NCI-H446 (cell line): ENCODE results near the gene SSH2.
"Not testable (repeated sequence)": the region's sequence is repeated elsewhere in the genome, so short reads cannot be mapped to it uniquely, and the experiment has no call there.

ENCODE experiments used
- DNase-seq, 2 experiments: peaks; one replicate each; lab custom pipeline; 2025; lab: John Stamatoyannopoulos, UW

The SSH2 gene

DNA sequence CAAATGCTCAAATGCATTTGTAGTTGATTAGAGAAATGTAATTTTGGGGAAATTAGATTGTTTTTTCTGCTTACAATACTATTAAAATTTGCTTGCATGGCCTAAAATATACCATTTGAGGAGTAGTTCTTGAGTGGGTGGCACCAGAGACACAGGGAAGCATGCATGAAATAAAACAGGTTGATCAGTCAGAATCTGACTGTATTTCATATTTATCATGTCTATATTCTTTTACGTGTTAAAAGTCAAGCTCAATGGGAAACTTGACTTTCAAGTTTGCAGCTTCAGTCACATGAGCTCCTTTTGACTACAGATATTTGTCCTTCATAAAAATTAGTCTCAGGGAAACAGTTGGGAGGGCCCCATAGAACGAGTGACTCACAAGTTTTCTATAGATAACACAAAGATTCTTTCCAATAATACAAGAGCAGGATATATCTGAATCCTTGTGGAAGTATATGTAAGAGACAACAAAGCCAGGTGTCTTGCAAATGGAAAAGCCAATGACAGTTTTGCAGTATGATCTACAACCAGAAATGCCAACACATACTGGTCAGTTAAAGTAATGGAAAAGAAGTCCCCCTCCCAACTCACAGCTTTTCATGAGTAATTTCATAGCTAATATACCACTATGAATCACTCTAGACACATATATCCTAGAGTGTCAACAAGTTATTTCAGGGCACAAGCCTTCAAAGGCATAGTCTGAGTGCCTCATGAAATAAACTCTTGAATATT, 265.1 kb downstream of the SSH2 start:
- DNase-seq = no peak

DNA sequence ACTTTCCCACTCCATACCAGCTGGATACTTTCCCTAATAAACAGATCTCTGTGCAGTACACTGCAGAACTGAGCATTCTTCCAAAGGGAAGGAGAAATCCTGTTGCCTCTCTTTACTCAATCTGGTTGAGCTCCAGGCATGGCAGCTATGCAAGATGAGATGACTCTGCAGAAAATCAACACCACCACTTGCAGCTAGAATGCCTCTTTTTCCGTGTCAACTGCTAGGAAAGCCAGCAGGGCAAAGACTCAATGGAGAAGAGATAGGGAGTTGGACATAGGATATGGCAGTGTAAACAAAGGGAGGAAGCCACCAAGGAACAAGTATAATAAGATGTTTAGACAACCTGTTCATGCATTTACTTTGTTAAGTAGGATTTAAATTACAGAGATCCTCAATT, 266.9 kb downstream of the SSH2 start:
- no peak for DNase-seq

DNA sequence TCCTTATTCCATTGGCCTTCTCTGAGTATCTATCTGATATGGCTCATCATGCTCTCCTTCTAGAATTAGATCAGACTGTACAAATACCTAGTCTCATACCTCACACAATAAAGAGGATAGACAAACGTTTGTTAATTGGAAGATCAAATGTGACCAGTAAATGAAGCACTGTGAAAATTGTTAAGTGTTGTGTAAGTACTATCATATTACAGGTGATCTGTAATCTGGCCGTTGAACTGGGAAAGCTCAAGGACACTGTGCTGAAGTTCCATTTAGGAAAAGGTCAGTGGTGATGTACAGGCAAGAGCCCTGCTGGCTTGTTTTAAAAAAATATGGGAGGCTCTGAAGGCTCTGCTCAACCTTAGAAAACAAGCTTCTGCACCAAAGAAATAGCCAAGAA, 268.8 kb downstream of the SSH2 start:
- no peak for DNase-seq

GRCh38 chr17:29659155-29659554, 270.9 kb downstream of the SSH2 start:
- no peak for DNase-seq

- DNase-seq = no peak
These were observed 274.7 kb downstream of the SSH2 start for GRCh38 chr17:29655323-29655722.

DNA sequence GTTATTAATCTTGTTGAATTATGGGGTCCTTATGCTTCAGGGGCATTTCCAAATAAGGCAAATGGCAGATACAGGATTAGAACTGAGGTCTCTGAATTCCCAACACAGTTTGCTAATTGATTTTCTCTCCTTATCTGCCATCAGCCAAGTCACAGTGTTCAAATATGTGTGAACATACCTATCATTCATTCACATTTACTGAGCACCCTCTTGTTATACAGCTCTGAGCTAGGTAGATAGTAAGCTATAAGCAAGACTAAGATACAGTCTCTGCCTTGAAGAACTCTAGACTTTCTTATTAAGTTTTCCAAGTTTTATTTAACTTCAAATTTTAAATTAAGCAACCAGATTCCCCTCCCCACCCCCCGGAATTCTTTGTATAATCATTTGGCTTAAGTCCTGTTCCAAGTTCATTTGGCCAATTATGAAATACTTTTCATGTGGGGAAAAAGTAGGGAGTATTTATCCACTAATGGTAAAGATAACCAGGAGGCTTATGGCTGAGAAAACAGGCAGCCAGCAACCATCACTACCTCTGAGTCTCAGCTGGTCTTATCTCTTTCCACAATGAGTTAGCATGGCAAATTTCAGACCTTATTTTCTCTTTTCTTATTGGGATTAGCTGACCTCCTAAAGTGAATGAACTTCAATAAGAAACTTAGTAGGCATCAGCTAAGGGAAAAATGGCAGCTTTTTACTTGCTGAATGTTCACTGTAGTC, 275.9 kb downstream of the SSH2 start:
- no peak for DNase-seq

GRCh38 chr17:29652976-29653375, 277.1 kb downstream of the SSH2 start:
- no peak for DNase-seq

- DNase-seq = not testable (repeated sequence)
These were observed 278.1 kb downstream of the SSH2 start for GRCh38 chr17:29651913-29652312.

DNA sequence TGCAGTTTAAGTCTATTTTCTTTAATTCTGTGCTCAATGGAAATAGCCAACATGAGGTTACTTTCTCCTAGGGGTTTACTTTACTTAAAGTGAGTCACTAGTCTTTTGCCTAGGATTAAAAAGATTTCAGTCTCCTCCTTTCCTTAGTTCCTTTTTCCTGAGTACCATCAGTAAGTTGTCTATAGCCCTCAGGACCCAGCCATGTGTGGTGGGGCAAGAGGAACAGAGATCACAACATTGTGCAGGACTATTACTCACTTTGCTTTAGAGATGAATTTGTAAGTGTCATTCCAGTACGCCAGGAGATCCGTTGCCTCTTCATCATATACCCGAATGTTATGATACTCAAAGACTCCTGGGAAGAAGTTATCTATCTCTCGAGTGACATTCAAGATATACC, 279.6 kb downstream of the SSH2 start:
- no peak for DNase-seq

GRCh38 chr17:29649359-29649758, 280.7 kb downstream of the SSH2 start:
- DNase-seq = no peak

DNA sequence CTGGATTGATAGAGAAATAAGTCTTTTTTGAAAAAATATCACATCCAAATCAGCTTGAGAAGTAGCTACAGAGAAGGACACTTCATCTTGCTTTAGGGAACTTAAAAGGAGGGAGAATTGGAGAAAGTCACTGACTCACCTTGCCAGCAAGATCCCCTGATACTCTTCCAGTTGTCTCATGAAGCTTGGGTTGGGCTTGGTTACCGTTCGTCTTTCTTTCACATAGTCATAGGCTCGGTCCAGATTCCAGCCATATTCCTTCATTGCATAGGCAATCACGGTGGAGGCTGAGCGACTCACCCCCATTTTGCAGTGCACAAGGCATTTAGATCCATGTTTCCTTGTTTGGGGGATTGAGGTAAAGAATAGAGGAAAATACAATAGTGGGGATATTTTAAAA, 282.0 kb downstream of the SSH2 start:
- no peak for DNase-seq

DNA sequence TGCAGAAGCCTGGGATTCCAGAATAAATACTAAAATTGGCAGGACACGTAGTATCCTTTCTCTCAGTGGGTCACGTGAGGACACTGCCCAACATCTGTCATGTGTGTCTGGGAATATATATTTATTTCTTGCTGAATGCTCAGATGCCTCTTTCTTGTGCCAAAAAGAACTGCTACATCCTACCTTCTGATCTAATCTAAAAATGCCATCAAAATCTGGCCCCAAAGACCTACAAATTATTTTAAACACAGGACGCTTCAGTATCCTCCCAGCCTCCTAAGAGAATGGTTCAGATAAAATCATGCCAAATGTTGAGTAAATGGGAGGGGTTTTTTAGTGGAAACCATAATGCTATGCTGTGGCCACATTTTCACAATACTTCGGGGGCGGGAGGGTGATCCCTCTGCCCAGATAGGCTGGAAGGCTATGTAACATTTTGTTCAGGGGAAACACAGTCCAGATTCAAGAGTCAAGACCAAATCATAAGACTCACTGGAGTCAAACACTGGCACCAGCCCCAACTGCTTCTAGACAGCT, 284.4 kb downstream of the SSH2 start:
- peak; percentile 50 to 80 for DNase-seq

- no peak for DNase-seq
These were observed 286.2 kb downstream of the SSH2 start for GRCh38 chr17:29643817-29644160.

DNA sequence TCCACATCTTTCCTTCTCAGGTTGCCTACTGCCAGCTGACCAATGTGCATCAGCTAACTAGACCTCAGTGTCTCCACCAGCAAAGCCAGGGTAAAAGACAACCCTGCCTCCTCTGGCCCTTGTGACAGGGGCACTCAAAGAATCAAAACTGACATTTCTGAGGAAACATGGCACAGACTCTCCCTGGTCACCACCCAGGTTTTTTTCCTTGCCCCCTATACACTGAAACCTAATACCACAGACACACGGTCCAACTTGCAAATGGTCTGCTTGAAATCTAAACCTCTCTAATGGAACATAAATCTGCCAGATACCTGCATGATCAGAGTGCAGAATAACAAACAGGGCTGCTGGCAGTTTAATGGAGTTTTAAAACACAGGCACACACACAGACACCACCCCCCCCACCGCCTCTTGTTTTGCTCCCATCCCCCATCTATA, 287.8 kb downstream of the SSH2 start:
- no peak for DNase-seq

GRCh38 chr17:29640981-29641642, 288.9 kb downstream of the SSH2 start:
- DNase-seq = no peak

DNA sequence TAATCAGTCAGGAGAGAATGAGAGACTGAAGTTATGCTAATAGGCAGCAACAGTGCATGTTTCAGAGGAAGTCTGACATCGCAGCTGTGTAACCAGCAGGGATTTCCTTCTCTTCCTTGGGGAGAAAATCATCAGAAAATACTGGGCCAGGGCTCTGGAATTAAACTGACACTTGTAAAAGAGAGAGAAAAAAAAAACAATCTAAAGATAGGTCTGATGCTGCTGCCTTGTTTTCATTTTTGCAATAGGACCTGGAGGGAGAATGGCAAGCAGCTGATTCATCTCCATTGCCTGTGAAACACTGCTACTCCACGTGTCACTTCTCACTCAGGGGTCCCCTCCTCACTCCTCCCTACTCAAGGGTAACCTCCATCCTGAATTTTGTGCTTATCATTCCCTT, 289.6 kb downstream of the SSH2 start:
- DNase-seq = no peak

- DNase-seq = no peak
These were observed 296.1 kb downstream of the SSH2 start for GRCh38 chr17:29633886-29634285.

GRCh38 chr17:29630630-29631193, 299.3 kb downstream of the SSH2 start:
- no peak for DNase-seq

DNA sequence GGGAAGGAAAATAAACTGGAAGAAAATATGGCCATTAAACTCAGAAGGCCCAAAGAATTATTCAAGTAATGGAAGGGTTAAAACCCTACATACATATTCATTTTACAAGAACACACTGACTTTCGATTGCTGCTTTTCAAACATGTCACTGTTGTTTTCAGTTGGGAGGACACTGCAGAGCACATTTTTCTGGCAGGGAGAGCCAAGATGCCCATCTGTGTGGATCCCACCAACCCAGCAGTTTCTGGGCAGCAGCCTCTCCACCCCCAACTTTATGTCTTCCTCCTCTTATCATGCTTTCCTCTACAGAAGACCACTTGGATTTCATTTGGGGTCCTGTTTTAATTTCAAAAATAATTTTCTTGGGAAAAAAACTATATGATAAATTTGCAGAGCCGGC, 300.2 kb downstream of the SSH2 start:
- DNase-seq = peak in 1 of 2 experiments; percentile 34

GRCh38 chr17:29628644-29629043, 301.4 kb downstream of the SSH2 start:
- DNase-seq = no peak

DNA sequence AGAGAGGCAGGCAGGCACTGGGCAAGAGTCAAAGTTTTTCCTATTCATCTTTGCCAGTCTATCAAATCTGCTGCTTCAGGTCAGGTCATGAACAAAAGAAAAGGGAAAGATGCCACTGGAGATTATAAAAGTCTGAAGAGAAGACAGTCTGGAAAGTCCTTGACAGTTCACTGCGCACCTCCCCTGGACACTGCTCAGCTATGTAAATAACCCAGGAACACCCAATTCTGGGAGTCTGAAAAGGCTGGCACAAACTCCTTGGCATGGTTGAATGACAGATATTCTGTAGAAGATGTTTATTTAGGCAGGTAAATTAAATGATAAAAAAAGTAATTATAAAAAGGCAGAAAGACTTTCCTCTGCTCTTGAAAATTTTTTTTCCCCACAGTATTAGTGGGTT, 302.1 kb downstream of the SSH2 start:
- no peak for DNase-seq

DNA sequence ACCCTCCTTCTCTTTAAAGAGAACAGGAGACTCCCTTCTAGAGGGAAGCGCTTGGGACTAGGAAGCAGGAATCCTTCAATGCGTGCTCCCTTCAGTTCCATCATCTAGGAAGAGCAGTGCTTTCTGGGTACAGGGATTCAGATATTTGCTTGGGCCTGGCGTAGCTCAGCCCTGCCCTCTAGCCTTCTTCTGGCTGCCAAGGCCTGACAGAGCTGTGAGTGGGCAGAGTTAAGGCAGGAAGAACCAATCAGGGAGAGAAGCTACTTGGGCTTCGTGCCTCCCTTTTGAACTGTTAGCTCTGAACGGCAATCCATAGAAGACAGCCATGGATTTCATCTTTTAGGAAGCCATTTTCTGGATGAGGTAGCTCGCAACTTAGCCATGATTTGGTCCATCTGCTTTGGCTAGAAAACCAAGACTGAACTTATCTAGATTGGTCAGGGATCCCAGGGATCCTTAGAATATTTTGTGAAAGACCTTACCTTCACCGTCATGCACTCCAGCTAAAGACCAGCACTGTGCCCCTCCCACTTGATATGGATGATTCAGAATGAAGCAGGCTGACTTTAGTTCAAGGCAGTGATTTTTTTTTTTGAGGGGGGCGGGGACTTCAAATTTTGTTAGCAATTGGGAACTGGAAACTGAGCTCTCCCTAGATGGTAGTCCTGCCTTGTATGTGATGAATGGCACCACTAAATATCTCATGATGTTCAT, 304.8 kb downstream of the SSH2 start:
- peak in 1 of 2 experiments; percentile 36 for DNase-seq
